Measurements from ENCODE around the gene ACSL5.

The ACSL5 gene

DNA sequence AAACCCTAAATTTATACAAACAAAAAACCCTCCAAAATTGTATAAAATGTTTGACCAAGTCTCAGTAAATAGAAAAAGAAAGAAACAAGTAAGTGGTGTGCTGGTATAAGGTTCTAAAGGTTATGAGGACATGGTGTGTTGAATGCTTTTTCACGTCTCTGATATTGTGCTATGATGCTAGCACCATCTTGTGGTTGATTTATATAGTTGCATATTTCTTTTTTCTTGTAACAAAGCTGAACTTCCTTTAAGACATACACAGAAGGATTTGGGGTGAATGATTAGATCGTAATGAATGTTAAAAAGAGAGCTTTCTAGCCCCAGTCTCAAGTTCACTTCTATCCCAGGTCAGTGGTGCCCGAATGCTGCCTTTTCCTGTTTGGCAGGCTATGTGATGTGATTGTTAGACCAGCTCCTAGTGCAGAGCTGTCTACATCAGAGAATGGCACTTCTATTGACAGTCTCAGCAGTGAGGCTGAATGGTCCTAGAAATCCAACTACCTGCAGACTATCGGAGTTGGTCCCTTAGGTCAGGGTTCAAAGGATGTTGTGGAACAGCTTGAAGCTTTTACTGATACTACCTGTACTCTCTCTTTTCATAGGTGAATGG lies 98.1 kb downstream of the ACSL5 start:
- no peak for DNase-seq

DNA sequence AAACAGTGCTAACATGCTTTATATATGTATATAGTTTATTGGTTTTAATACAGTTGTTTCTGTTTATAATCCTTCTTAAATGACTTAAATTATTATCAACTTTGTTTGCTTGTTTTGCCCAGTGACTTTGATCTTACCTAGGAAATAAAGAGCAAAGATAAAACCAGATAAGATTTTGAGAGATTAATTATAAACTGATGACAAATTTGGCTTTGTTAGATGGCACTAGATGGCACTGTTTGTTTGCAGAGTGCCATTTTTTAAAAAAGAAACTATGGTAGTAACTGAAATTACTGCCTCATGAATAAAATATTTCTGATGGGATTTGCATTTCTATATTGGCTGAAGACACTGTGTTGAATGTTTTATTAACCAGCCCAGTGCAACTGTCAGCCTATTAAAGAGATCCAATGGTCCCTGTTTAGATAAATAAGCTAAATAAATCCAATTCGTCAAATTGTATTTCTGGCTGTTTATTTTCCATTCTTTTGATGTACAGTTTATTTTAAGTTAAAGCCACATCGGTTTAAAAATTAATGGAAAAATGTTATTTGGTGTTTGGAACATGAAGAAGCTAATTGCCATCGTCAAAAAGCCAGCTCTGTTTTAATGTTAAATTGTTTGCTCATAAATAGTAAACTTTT lies 101.8 kb downstream of the ACSL5 start:
- no peak for DNase-seq
